NCI-H1694 (cell line): Measurements from ENCODE around the gene APLNR.

Source experiments
- DNase-seq: peaks from one replicate; lab custom pipeline; 2025; lab: John Stamatoyannopoulos, UW

Gene APLNR

GRCh38 chr11:57217053-57217452, 20.0 kb downstream of the APLNR start:
- DNase-seq: no peak

- no peak for DNase-seq
Measured at GRCh38 chr11:57216463-57216862, 20.6 kb downstream of the APLNR start.

GRCh38 chr11:57214494-57214893, 22.6 kb downstream of the APLNR start:
- no peak for DNase-seq

GRCh38 chr11:57214098-57214417, 23.0 kb downstream of the APLNR start:
- no peak for DNase-seq

- DNase-seq: no peak
Measured at GRCh38 chr11:57213342-57214097, 23.5 kb downstream of the APLNR start.

- DNase-seq: no peak
Measured at GRCh38 chr11:57210781-57211180, 26.3 kb downstream of the APLNR start.

GRCh38 chr11:57207168-57207567, 29.9 kb downstream of the APLNR start:
- no peak for DNase-seq

GRCh38 chr11:57205041-57205641, 31.9 kb downstream of the APLNR start:
- DNase-seq: no peak

- no peak for DNase-seq
Measured at GRCh38 chr11:57203882-57204480, 33.1 kb downstream of the APLNR start.

GRCh38 chr11:57203359-57203758, 33.7 kb downstream of the APLNR start:
- DNase-seq: no peak

GRCh38 chr11:57202281-57202680, 34.8 kb downstream of the APLNR start:
- no peak for DNase-seq

- no peak for DNase-seq
Measured at GRCh38 chr11:57200917-57201316, 36.1 kb downstream of the APLNR start.

- no peak for DNase-seq
Measured at GRCh38 chr11:57199330-57199729, 37.7 kb downstream of the APLNR start.

- no peak for DNase-seq
Measured at GRCh38 chr11:57197762-57198161, 39.3 kb downstream of the APLNR start.

GRCh38 chr11:57196596-57196995, 40.5 kb downstream of the APLNR start:
- DNase-seq: no peak

GRCh38 chr11:57192316-57192715, 44.7 kb downstream of the APLNR start:
- DNase-seq: no peak

GRCh38 chr11:57191311-57192219, 45.5 kb downstream of the APLNR start:
- no peak for DNase-seq

- DNase-seq: no peak
Measured at GRCh38 chr11:57190548-57190947, 46.5 kb downstream of the APLNR start.
